Naive thymus-derived CD8-positive, alpha-beta T cell (primary cell): ENCODE data around the gene SSU72. TPM values are rescaled to one million over a fixed set of nuclear protein-coding genes. Genes with fewer than 3 reads are reported as not detected.

Experiments
- polyA plus RNA-seq, 3 donors: library from polyadenylated mRNA; unstranded; fragments of 300-500 nt; fragmentation: Illumina TruSeq; gene quantifications; one replicate each; pipeline ENCODE4 v1.2.3, GENCODE V29; 2021
- total RNA-seq, 8 experiments: library from RNA in 2 of 8; stranded (reverse) in 2 of 8; gene quantifications; one replicate each; pipeline ENCODE4 v1.2.3 and lab custom pipeline; 2021 to 2026

The SSU72 gene
- total and polyA plus RNA-seq, 5 experiments from 2014 or later: 158 to 290 (median 219) TPM

Other genes starting within 250 kb of the SSU72 start
- gene TAS1R3, start 243.6 kb downstream of the SSU72 start, total RNA-seq: 1 to 10 TPM; 2.7 to 3.0 TPM
- under 1 TPM in 1 of 3 donors, not detected in 2; 0.10 TPM for gene TAS1R3, start 243.6 kb downstream of the SSU72 start, polyA plus RNA-seq
- 10 to 100 TPM; 41.9 to 53.3 TPM for gene DVL1, start 225.4 kb downstream of the SSU72 start, total RNA-seq
- 1 to 10 TPM in 2 of 3 donors, under 1 TPM in 1; 0.99 to 2.0 (median 1.4) TPM for gene DVL1, start 225.4 kb downstream of the SSU72 start, polyA plus RNA-seq
- 1 to 10 TPM; 7.4 to 7.7 TPM for gene MXRA8, start 216.3 kb downstream of the SSU72 start, total RNA-seq
- gene MXRA8, start 216.3 kb downstream of the SSU72 start, polyA plus RNA-seq: 10 to 100 TPM in 2 of 3 donors, 1 to 10 TPM in 1; 7.4 to 22.0 (median 19.7) TPM
- 10 to 100 TPM; 68.0 to 70.3 TPM for gene AURKAIP1, start 199.7 kb downstream of the SSU72 start, total RNA-seq
- gene AURKAIP1, start 199.7 kb downstream of the SSU72 start, polyA plus RNA-seq: 100 to 1,000 TPM; 146 to 169 (median 168) TPM
- gene CCNL2, start 175.5 kb downstream of the SSU72 start, total RNA-seq: 100 to 1,000 TPM; 399 to 406 TPM
- 10 to 100 TPM; 13.4 to 28.1 (median 13.7) TPM for gene CCNL2, start 175.5 kb downstream of the SSU72 start, polyA plus RNA-seq
- 100 to 1,000 TPM; 162 to 165 TPM for gene MRPL20, start 167.6 kb downstream of the SSU72 start, total RNA-seq
- gene MRPL20, start 167.6 kb downstream of the SSU72 start, polyA plus RNA-seq: 100 to 1,000 TPM; 203 to 233 (median 224) TPM
- not detected for gene ANKRD65, start 153.6 kb downstream of the SSU72 start, total RNA-seq
- gene ANKRD65, start 153.6 kb downstream of the SSU72 start, polyA plus RNA-seq: not detected
- not detected for gene VWA1, start 139.2 kb downstream of the SSU72 start, total RNA-seq
- not detected for gene VWA1, start 139.2 kb downstream of the SSU72 start, polyA plus RNA-seq
- gene ATAD3C, start 125.2 kb downstream of the SSU72 start, total RNA-seq: under 1 TPM; 0.49 to 0.70 TPM
- 1 to 10 TPM in 2 of 3 donors, under 1 TPM in 1; 0.04 to 3.1 (median 2.1) TPM for gene ATAD3C, start 125.2 kb downstream of the SSU72 start, polyA plus RNA-seq
- 10 to 100 TPM; 47.3 to 50.9 TPM for gene ATAD3B, start 103.1 kb downstream of the SSU72 start, total RNA-seq
- gene ATAD3B, start 103.1 kb downstream of the SSU72 start, polyA plus RNA-seq: 1 to 10 TPM; 2.4 to 5.6 (median 2.6) TPM
- 10 to 100 TPM; 24.7 to 27.5 TPM for gene ATAD3A, start 62.7 kb downstream of the SSU72 start, total RNA-seq
- 10 to 100 TPM in 1 of 3 donors, 1 to 10 TPM in 2; 7.7 to 15.3 (median 8.5) TPM for gene ATAD3A, start 62.7 kb downstream of the SSU72 start, polyA plus RNA-seq
- gene TMEM240, start 34.2 kb downstream of the SSU72 start, total RNA-seq: 1 to 10 TPM; 3.4 TPM
- gene TMEM240, start 34.2 kb downstream of the SSU72 start, polyA plus RNA-seq: not detected
- gene FNDC10, start 25.3 kb upstream of the SSU72 start, total RNA-seq: 1 to 10 TPM; 3.7 to 3.8 TPM
- gene FNDC10, start 25.3 kb upstream of the SSU72 start, polyA plus RNA-seq: 1 to 10 TPM in 1 of 3 donors, under 1 TPM in 2; 0.75 to 2.4 (median 0.89) TPM
- gene MIB2, start 40.6 kb upstream of the SSU72 start, total RNA-seq: 100 to 1,000 TPM; 109 to 122 TPM
- 10 to 100 TPM; 23.6 to 31.1 (median 27.2) TPM for gene MIB2, start 40.6 kb upstream of the SSU72 start, polyA plus RNA-seq
- gene MMP23B, start 57.3 kb upstream of the SSU72 start, total RNA-seq: 1 to 10 TPM; 3.6 to 6.1 TPM
- gene MMP23B, start 57.3 kb upstream of the SSU72 start, polyA plus RNA-seq: 1 to 10 TPM in 2 of 3 donors, not detected in 1; 1.1 to 2.4 TPM
- gene CDK11B, start 84.1 kb upstream of the SSU72 start, total RNA-seq: 10 to 100 TPM; 43.6 to 44.3 TPM
- 10 to 100 TPM; 11.8 to 19.7 (median 12.7) TPM for gene CDK11B, start 84.1 kb upstream of the SSU72 start, polyA plus RNA-seq
- gene SLC35E2B, start 117.9 kb upstream of the SSU72 start, total RNA-seq: 100 to 1,000 TPM; 106 to 110 TPM
- 10 to 100 TPM; 30.2 to 45.1 (median 36.7) TPM for gene SLC35E2B, start 117.9 kb upstream of the SSU72 start, polyA plus RNA-seq
- 100 to 1,000 TPM; 162 to 173 TPM for gene CDK11A, start 149.5 kb upstream of the SSU72 start, total RNA-seq
- 10 to 100 TPM; 14.2 to 28.6 (median 14.4) TPM for gene CDK11A, start 149.5 kb upstream of the SSU72 start, polyA plus RNA-seq
- gene NADK, start 203.6 kb upstream of the SSU72 start, total RNA-seq: 10 to 100 TPM; 47.3 to 53.9 TPM
- gene NADK, start 203.6 kb upstream of the SSU72 start, polyA plus RNA-seq: 10 to 100 TPM; 18.3 to 25.4 (median 19.7) TPM